NCI-H128 (cell line): Measurements from ENCODE around the gene SLC17A2.
A peak's percentile ranks its signal among the peaks of the same experiment; 100 is the strongest.

Experiments
- DNase-seq: peaks from one replicate; lab custom pipeline; 2025; ENCODE audit not compliant: unreplicated experiment; lab: John Stamatoyannopoulos, UW

Gene SLC17A2

GRCh38 chr6:25919657-25920056 is 10.8 kb downstream of the SLC17A2 start:
- no peak for DNase-seq

GRCh38 chr6:25918083-25918683 is 12.3 kb downstream of the SLC17A2 start:
- no peak for DNase-seq

- no peak for DNase-seq
Measured at GRCh38 chr6:25916789-25917490, 13.6 kb downstream of the SLC17A2 start.

GRCh38 chr6:25916330-25916729 is 14.2 kb downstream of the SLC17A2 start:
- no peak for DNase-seq

- DNase-seq, result no peak
Measured at GRCh38 chr6:25913741-25914140, 16.8 kb downstream of the SLC17A2 start.

GRCh38 chr6:25911351-25911750 is 19.1 kb downstream of the SLC17A2 start:
- DNase-seq, result no peak

GRCh38 chr6:25907475-25908014 is 22.9 kb downstream of the SLC17A2 start:
- no peak for DNase-seq

- no peak for DNase-seq
Measured at GRCh38 chr6:25903467-25904099, 26.9 kb downstream of the SLC17A2 start.

GRCh38 chr6:25902071-25902470 is 28.4 kb downstream of the SLC17A2 start:
- DNase-seq, result no peak

GRCh38 chr6:25900843-25901242 is 29.6 kb downstream of the SLC17A2 start:
- DNase-seq, result no peak

- no peak for DNase-seq
Measured at GRCh38 chr6:25899580-25900408, 30.7 kb downstream of the SLC17A2 start.

GRCh38 chr6:25899123-25899522 is 31.4 kb downstream of the SLC17A2 start:
- DNase-seq, result no peak

GRCh38 chr6:25898289-25898977 is 32.1 kb downstream of the SLC17A2 start:
- no peak for DNase-seq

- no peak for DNase-seq
Measured at GRCh38 chr6:25896252-25896651, 34.2 kb downstream of the SLC17A2 start.

GRCh38 chr6:25895771-25896170 is 34.7 kb downstream of the SLC17A2 start:
- no peak for DNase-seq

- DNase-seq, result no peak
Measured at GRCh38 chr6:25893778-25894177, 36.7 kb downstream of the SLC17A2 start.

- no peak for DNase-seq
Measured at GRCh38 chr6:25892877-25893276, 37.6 kb downstream of the SLC17A2 start.

- peak; percentile 40 for DNase-seq
Measured at GRCh38 chr6:25889877-25890853, 40.3 kb downstream of the SLC17A2 start.

GRCh38 chr6:25888626-25889025 is 41.9 kb downstream of the SLC17A2 start:
- no peak for DNase-seq
